HepG2 (cell line): Measurements from ENCODE around the gene OPRL1. TPM values are rescaled to one million over a fixed set of nuclear protein-coding genes. Genes with fewer than 3 reads are reported as not detected.
A peak's percentile ranks its signal among the peaks of the same experiment; 100 is the strongest.

Source experiments
- EP300 ChIP-seq, 3 experiments: sonication (generic) in 1 of 3; formaldehyde crosslinking in 1 of 3; IDR thresholded peaks; 2 replicates each; pipeline versions ENCODE4 v1.5.1 to v1.6.1; 2011 to 2020; ENCODE audit warnings: low read depth in 2 of 3, low read length in 2 of 3, borderline replicate concordance in 1 of 3, improper control_type of control experiment in 1 of 3, mild to moderate bottlenecking in 1 of 3, missing genetic modification reagents in 1 of 3, moderate library complexity in 1 of 3
- MZF1 ChIP-seq: sonication (generic); formaldehyde crosslinking; IDR thresholded peaks from 2 replicates; pipeline ENCODE4 v1.8.1; 2023; ENCODE audit warnings: mild to moderate bottlenecking, missing genetic modification reagents, borderline replicate concordance
- PREB ChIP-seq: sonication (generic); formaldehyde crosslinking; IDR thresholded peaks from 2 replicates; pipeline ENCODE4 v1.4.0; 2020; ENCODE audit warnings: missing genetic modification reagents
- RFXAP ChIP-seq: sonication (generic); formaldehyde crosslinking; IDR thresholded peaks from 2 replicates; pipeline ENCODE4 v1.4.0; 2020; ENCODE audit warnings: missing genetic modification reagents, borderline replicate concordance
- SATB2 ChIP-seq: sonication (generic); formaldehyde crosslinking; IDR thresholded peaks from 2 replicates; pipeline ENCODE4 v1.5.0; 2020; ENCODE audit warnings: missing genetic modification reagents
- ZFP91 ChIP-seq: sonication (generic); formaldehyde crosslinking; IDR thresholded peaks from 2 replicates; pipeline ENCODE4 v1.9.0; 2022; ENCODE audit warnings: missing genetic modification reagents, mild to moderate bottlenecking, borderline replicate concordance
- ZNF318 ChIP-seq: sonication (generic); formaldehyde crosslinking; IDR thresholded peaks from 2 replicates; pipeline ENCODE4 v1.4.0; 2020; ENCODE audit warnings: mild to moderate bottlenecking, missing genetic modification reagents
- ZSCAN29 ChIP-seq: sonication (generic); formaldehyde crosslinking; conservative IDR thresholded peaks from 2 replicates; pipeline ENCODE4 v1.4.0; 2020; ENCODE audit warnings: mild to moderate bottlenecking, missing genetic modification reagents
- polyA plus RNA-seq, 8 experiments: library from polyadenylated mRNA; depleted of rRNA in 3 of 8; stranded (reverse) in 7 of 8; unstranded in 1 of 8; fragments of >200 nt; fragmentation: Illumina TruSeq in 4 of 8; extraction: Trizol in 4 of 8; gene quantifications; 2 replicates each; pipeline versions ENCODE4 v1.2.1 to v1.2.3, GENCODE V29; 2011 to 2016; ENCODE audit warnings: low read depth in 4 of 8, missing spikeins in 1 of 8, mixed read lengths in 1 of 8; ENCODE audit not compliant: insufficient read depth in 1 of 8
- total RNA-seq, 5 experiments: library from RNA; depleted of rRNA; stranded (reverse); fragments of >200 nt; fragmentation: Illumina TruSeq; extraction: Trizol; gene quantifications; 2 replicates each; pipeline ENCODE4 v1.2.3, GENCODE V29; 2016; ENCODE audit warnings: low read depth in 1 of 5
- TF ChIP-seq, protein P1 (sequence below): sonication (generic); formaldehyde crosslinking; IDR thresholded peaks from 2 replicates; pipeline ENCODE4 v1.5.0; 2020; ENCODE audit warnings: missing genetic modification reagents
- TF ChIP-seq, protein P2 (sequence below): sonication (generic); formaldehyde crosslinking; IDR thresholded peaks from 2 replicates; pipeline ENCODE4 v1.5.0; 2020; ENCODE audit warnings: missing genetic modification reagents

The OPRL1 gene
- total and polyA plus RNA-seq, 2 of the 13 experiments (the other 11 are each of a cell fraction or from before 2014, with no cell fraction given), result 0.35 to 0.71 TPM

DNA sequence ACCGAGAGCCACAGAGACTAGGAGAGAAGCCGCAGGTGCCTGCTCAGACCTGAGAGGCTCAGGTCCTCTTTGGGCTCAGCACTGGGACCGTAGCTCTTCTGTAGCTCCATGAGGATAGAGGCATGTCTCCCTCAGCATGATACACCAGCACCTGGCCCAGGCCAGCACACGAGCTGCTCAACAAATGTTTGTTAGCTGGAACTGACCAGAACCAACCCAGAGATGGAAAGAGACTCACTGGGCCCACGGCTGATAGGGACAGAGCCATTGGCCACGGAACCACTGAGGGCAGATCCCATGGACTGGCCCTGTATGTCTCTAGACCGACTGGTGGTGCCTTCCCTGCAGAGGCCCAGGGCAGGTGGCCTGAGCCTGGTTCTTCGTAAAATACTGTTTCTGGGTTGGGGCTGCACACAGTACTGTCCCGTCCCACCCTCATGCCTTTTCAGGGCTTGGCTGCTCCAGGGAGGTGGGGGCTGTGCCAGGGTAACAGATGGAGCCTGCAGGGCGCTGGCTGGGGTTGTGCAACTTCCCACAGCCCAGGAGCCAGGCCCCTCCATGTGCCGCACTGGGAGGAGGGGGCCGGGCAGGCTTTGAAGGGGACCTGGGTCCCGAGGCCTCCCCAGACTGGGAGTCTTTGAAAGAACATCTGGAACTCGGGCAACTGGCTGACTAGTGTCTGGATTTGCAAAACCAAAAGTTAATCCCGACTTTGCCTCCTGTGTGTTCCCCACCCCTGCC, 38.7 kb upstream of the OPRL1 start (continued):
- TF ChIP-seq ZNF318, result peak; percentile 44
- no peak for TF ChIP-seq RFXAP
- TF ChIP-seq EP300 (IDR thresholded peaks at IDR 0.05; ENCODE audit: low read depth in 2 of 2, low read length in 2 of 2), result no peak; a peak in 1 of 4 replicates
- TF ChIP-seq EP300 (CRISPR knock-in tag; IDR thresholded peaks at IDR 0.05; ENCODE audit: borderline replicate concordance), result peak; percentile 68
- 0 out of 2 replicates have a peak, but pooled peaks have one; percentile 64 for TF ChIP-seq MZF1 (CRISPR knock-in tag)
- TF ChIP-seq, protein P1, sequence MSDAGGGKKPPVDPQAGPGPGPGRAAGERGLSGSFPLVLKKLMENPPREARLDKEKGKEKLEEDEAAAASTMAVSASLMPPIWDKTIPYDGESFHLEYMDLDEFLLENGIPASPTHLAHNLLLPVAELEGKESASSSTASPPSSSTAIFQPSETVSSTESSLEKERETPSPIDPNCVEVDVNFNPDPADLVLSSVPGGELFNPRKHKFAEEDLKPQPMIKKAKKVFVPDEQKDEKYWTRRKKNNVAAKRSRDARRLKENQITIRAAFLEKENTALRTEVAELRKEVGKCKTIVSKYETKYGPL (CRISPR knock-in tag), result no peak
- TF ChIP-seq, protein P2, sequence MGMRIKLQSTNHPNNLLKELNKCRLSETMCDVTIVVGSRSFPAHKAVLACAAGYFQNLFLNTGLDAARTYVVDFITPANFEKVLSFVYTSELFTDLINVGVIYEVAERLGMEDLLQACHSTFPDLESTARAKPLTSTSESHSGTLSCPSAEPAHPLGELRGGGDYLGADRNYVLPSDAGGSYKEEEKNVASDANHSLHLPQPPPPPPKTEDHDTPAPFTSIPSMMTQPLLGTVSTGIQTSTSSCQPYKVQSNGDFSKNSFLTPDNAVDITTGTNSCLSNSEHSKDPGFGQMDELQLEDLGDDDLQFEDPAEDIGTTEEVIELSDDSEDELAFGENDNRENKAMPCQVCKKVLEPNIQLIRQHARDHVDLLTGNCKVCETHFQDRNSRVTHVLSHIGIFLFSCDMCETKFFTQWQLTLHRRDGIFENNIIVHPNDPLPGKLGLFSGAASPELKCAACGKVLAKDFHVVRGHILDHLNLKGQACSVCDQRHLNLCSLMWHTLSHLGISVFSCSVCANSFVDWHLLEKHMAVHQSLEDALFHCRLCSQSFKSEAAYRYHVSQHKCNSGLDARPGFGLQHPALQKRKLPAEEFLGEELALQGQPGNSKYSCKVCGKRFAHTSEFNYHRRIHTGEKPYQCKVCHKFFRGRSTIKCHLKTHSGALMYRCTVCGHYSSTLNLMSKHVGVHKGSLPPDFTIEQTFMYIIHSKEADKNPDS (CRISPR knock-in tag), result no peak
- peak; percentile 31; the same call in 1 of the 2 replicates for TF ChIP-seq ZFP91 (CRISPR knock-in tag)
- no peak for TF ChIP-seq SATB2 (CRISPR knock-in tag)
- no peak for TF ChIP-seq PREB (CRISPR knock-in tag)
- peak; percentile 73; the same call in 1 of the 2 replicates for TF ChIP-seq ZSCAN29 (CRISPR knock-in tag)
